H9 (cell line): Measurements from ENCODE around the gene CARD11. TPM values are rescaled to one million over a fixed set of nuclear protein-coding genes. Genes with fewer than 3 reads are reported as not detected.

Experiments
- DNase-seq: peaks from one replicate; pipeline ENCODE4 v3.0.0-alpha.2; 2017
- H2AFZ ChIP-seq: one replicate; pipeline ENCODE4 v1.6.1; 2013; ENCODE audit warnings: mild to moderate bottlenecking, low read length, control low read depth, moderate library complexity
- H2AK5ac ChIP-seq: 2 replicates; pipeline ENCODE4 v1.6.1; 2013; ENCODE audit warnings: low read length, control low read depth, mixed read lengths; ENCODE audit not compliant: insufficient read length
- H2BK120ac ChIP-seq: one replicate; pipeline ENCODE4 v1.6.1; 2013; ENCODE audit warnings: low read depth, mild to moderate bottlenecking, low read length, control low read depth, inconsistent platforms; ENCODE audit not compliant: poor library complexity, severe bottlenecking
- H2BK12ac ChIP-seq: 2 replicates; pipeline ENCODE4 v1.6.1; 2013; ENCODE audit warnings: low read length, control low read depth, mixed read lengths, low read depth; ENCODE audit not compliant: insufficient read length
- H2BK15ac ChIP-seq: 2 replicates; pipeline ENCODE4 v1.6.1; 2013; ENCODE audit warnings: low read depth, low read length, control low read depth
- H2BK20ac ChIP-seq: one replicate; pipeline ENCODE4 v1.6.1; 2013; ENCODE audit warnings: low read depth, mild to moderate bottlenecking, low read length, control low read depth, inconsistent platforms; ENCODE audit not compliant: poor library complexity, severe bottlenecking
- H2BK5ac ChIP-seq: 2 replicates; pipeline ENCODE4 v1.6.1; 2013; ENCODE audit warnings: low read length, control low read depth, mixed read lengths; ENCODE audit not compliant: insufficient read length
- H3K14ac ChIP-seq: 2 replicates; pipeline ENCODE4 v1.6.1; 2013; ENCODE audit warnings: low read length, control low read depth; ENCODE audit not compliant: insufficient read depth
- H3K18ac ChIP-seq: 2 replicates; pipeline ENCODE4 v1.6.1; 2013; ENCODE audit warnings: low read depth, mild to moderate bottlenecking, mixed read lengths, low read length, control low read depth; ENCODE audit not compliant: insufficient read length
- H3K23ac ChIP-seq: 2 replicates; pipeline ENCODE4 v1.6.1; 2013; ENCODE audit warnings: low read length, control low read depth, mixed read lengths, low read depth; ENCODE audit not compliant: insufficient read length
- H3K23me2 ChIP-seq: 2 replicates; pipeline ENCODE4 v1.6.1; 2013; ENCODE audit warnings: low read depth, mild to moderate bottlenecking, mixed read lengths, low read length, control low read depth; ENCODE audit not compliant: insufficient read length, poor library complexity, severe bottlenecking
- H3K27ac ChIP-seq: 2 replicates; pipeline ENCODE4 v1.5.1; 2013; ENCODE audit warnings: low read length, control low read depth, mixed read lengths, low read depth; ENCODE audit not compliant: insufficient read length
- H3K27me3 ChIP-seq: 2 replicates; pipeline ENCODE4 v1.6.1; 2013; ENCODE audit warnings: low read length, control low read depth, inconsistent platforms; ENCODE audit not compliant: insufficient read depth
- H3K4ac ChIP-seq: 2 replicates; pipeline ENCODE4 v1.6.1; 2013; ENCODE audit warnings: low read depth, mild to moderate bottlenecking, control low read depth, inconsistent platforms, low read length, moderate library complexity
- H3K4me1 ChIP-seq: 2 replicates; pipeline ENCODE4 v1.6.1; 2013; ENCODE audit warnings: low read length, control low read depth, inconsistent platforms; ENCODE audit not compliant: insufficient read depth
- H3K4me2 ChIP-seq: 2 replicates; pipeline ENCODE4 v1.6.1; 2013; ENCODE audit warnings: low read length, control low read depth, mixed read lengths; ENCODE audit not compliant: insufficient read length, insufficient read depth
- H3K56ac ChIP-seq: 2 replicates; pipeline ENCODE4 v1.6.1; 2013; ENCODE audit warnings: low read depth, mild to moderate bottlenecking, mixed read lengths, low read length, control low read depth; ENCODE audit not compliant: insufficient read length
- H3K79me1 ChIP-seq: 2 replicates; pipeline ENCODE4 v1.6.1; 2013; ENCODE audit warnings: low read depth, mild to moderate bottlenecking, moderate library complexity, low read length, control low read depth, inconsistent platforms; ENCODE audit not compliant: insufficient read depth, poor library complexity, severe bottlenecking
- H3K79me2 ChIP-seq: 2 replicates; pipeline ENCODE4 v1.6.1; 2013; ENCODE audit warnings: low read length, control low read depth, inconsistent platforms; ENCODE audit not compliant: insufficient read depth
- H3K9ac ChIP-seq: 2 replicates; pipeline ENCODE4 v1.6.1; 2013; ENCODE audit warnings: low read length, control low read depth, mixed read lengths; ENCODE audit not compliant: insufficient read length; ENCODE audit errors: extremely low read depth
- H3K9me3 ChIP-seq: one replicate; pipeline ENCODE4 v1.6.1; 2013; ENCODE audit warnings: low read depth, low read length, inconsistent platforms; ENCODE audit not compliant: control insufficient read depth
- H3T11ph ChIP-seq: one replicate; pipeline ENCODE4 v1.6.1; 2013; ENCODE audit warnings: mild to moderate bottlenecking, low read length, control low read depth, inconsistent platforms
- H4K20me1 ChIP-seq: one replicate; pipeline ENCODE4 v1.6.1; 2013; ENCODE audit not compliant: control insufficient read depth, insufficient read length, insufficient read depth
- H4K5ac ChIP-seq: 2 replicates; pipeline ENCODE4 v1.6.1; 2013; ENCODE audit warnings: low read depth, mild to moderate bottlenecking, mixed read lengths, low read length, control low read depth; ENCODE audit not compliant: insufficient read length
- H4K8ac ChIP-seq: replicated peaks from 2 replicates; pipeline ENCODE4 v1.6.1; 2013; ENCODE audit warnings: low read length, control low read depth, mixed read lengths, low read depth; ENCODE audit not compliant: insufficient read length
- H4K91ac ChIP-seq: 2 replicates; pipeline ENCODE4 v1.6.1; 2013; ENCODE audit warnings: low read depth, mild to moderate bottlenecking, moderate library complexity, mixed read lengths, low read length, control low read depth; ENCODE audit not compliant: insufficient read length
- H3K27ac Mint-ChIP-seq, 3 experiments: 2 replicates in 2 of 3; 3 replicates in 1 of 3; pipeline ENCODE4 v1.8.0; 2020 to 2021; ENCODE audit warnings: mixed read lengths in 3 of 3, mild to moderate bottlenecking in 1 of 3, moderate library complexity in 1 of 3
- H3K27me3 Mint-ChIP-seq: 2 replicates; pipeline ENCODE4 v1.8.0; 2021; ENCODE audit warnings: low read depth, mild to moderate bottlenecking, moderate library complexity, mixed read lengths
- H3K36me3 Mint-ChIP-seq, 3 experiments: 2 replicates in 2 of 3; 3 replicates in 1 of 3; pipeline ENCODE4 v1.8.0; 2020 to 2021; ENCODE audit warnings: low read depth in 3 of 3, mixed read lengths in 3 of 3; ENCODE audit not compliant: insufficient read depth in 1 of 3
- H3K4me1 Mint-ChIP-seq, 2 experiments: 2 replicates each; pipeline ENCODE4 v1.8.0; 2020; ENCODE audit warnings: mixed read lengths in 2 of 2
- H3K4me3 Mint-ChIP-seq, 2 experiments: 2 replicates in 1 of 2; 3 replicates in 1 of 2; pipeline ENCODE4 v1.8.0; 2020 to 2021; ENCODE audit warnings: mild to moderate bottlenecking in 2 of 2, mixed read lengths in 2 of 2, moderate library complexity in 1 of 2
- H3K9me3 Mint-ChIP-seq, 2 experiments: 2 replicates in 1 of 2; 3 replicates in 1 of 2; pipeline ENCODE4 v1.8.0; 2020; ENCODE audit warnings: mild to moderate bottlenecking in 2 of 2, mixed read lengths in 2 of 2, moderate library complexity in 1 of 2
- WGBS: extraction: QIAGEN DNeasy Blood & Tissue Kit; methylation state at CpG from one replicate; pipeline ENCODE4 v1.1.7; 2013; ENCODE audit warnings: missing lambda C conversion rate, low lambda C conversion rate, mixed read lengths; ENCODE audit not compliant: insufficient read length; ENCODE audit errors: extremely low coverage; 5-methylcytosine and 5-hydroxymethylcytosine counted together
- total RNA-seq: library from RNA; stranded (reverse); gene quantifications from 2 replicates; pipeline ENCODE4 v1.2.1, GENCODE V29; 2021
- TF ChIP-seq, protein P1 (sequence below): fragments of 200-600 bp; sonication (generic); conservative IDR thresholded peaks from 3 replicates; pipeline ENCODE4 v1.8.0; 2021; ENCODE audit warnings: antibody characterized with exemption, mild to moderate bottlenecking

Gene CARD11
- total RNA-seq, 1 experiment from 2014 or later, result 20.0 TPM

DNA sequence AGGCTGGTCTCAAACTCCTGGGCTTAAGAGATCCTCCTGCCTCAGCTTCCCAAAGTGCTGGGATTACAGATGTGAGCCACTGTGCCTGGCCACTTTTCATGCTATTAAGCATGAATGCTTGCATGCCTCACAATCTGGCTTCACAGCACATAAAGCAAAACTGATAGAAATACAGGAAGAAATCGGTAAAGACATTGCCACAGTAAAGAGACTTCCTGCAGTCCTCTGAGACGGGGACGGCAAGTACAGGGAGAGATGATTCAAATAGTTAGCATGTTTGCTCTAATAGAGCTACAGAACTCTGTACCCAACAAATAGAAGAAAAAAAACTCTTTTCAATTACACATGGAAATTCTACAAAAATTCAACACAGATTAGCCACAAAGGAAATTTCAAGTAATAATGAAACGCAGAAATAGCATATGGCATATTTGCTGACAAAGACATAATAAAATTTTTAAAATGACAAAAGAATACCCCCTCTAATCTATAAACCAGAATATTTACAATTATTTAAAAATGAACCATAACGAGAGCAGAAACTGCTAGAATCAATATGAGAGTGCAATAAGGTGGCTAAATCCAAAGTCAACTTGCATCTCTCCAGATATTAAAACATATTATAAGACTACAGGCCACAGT lies 32.3 kb downstream of the CARD11 start:
- Histone ChIP-seq H3K4me2 (no peak overlapping the region), H3K27ac (no peak overlapping the region), H3K79me2 (no peaks in the 10 kb centered on the region), H3K79me1 (no peaks in the 10 kb centered on the region), H4K91ac (no peak overlapping the region), H3K56ac (no peak overlapping the region), H3T11ph (no peak overlapping the region), H3K27me3 (no peaks in the 10 kb centered on the region), H3K23ac (no peak overlapping the region), H3K4ac (no peak overlapping the region), H3K14ac (no peak overlapping the region), H3K18ac (no peak overlapping the region), H3K23me2 (no peaks in the 10 kb centered on the region), H4K20me1 (peaks cover under 1% of the 10 kb centered on the region), H2BK15ac (no peak overlapping the region), H2BK12ac (no peak overlapping the region), H4K5ac (no peak overlapping the region), H2BK5ac (no peak overlapping the region), H3K9ac (no peak overlapping the region), H4K8ac (no peak overlapping the region), H2AFZ (no peak overlapping the region), H3K9me3 (no peaks in the 10 kb centered on the region), H2AK5ac (no peak overlapping the region), H3K4me1 (no peaks in the 10 kb centered on the region), H2BK120ac (no peak overlapping the region), H2BK20ac (no peak overlapping the region)
- H3K4me3 Mint-ChIP-seq, result no peak overlapping the region
- no CpG with 5 or more reads among the region's 5 CpGs for WGBS
- 0 out of 5 replicates have a peak, but pooled peaks cover 0 to 2% of the 10 kb centered on the region in 2 experiments for H3K9me3 Mint-ChIP-seq
- peaks cover 0 to 2% (median 0%) of the 10 kb centered on the region in 3 experiments; a peak in 3 of 7 replicates for H3K36me3 Mint-ChIP-seq
- TF ChIP-seq, protein P1, sequence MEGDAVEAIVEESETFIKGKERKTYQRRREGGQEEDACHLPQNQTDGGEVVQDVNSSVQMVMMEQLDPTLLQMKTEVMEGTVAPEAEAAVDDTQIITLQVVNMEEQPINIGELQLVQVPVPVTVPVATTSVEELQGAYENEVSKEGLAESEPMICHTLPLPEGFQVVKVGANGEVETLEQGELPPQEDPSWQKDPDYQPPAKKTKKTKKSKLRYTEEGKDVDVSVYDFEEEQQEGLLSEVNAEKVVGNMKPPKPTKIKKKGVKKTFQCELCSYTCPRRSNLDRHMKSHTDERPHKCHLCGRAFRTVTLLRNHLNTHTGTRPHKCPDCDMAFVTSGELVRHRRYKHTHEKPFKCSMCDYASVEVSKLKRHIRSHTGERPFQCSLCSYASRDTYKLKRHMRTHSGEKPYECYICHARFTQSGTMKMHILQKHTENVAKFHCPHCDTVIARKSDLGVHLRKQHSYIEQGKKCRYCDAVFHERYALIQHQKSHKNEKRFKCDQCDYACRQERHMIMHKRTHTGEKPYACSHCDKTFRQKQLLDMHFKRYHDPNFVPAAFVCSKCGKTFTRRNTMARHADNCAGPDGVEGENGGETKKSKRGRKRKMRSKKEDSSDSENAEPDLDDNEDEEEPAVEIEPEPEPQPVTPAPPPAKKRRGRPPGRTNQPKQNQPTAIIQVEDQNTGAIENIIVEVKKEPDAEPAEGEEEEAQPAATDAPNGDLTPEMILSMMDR, result no peak
- H3K4me1 Mint-ChIP-seq, result peaks cover 0 to 3% of the 10 kb centered on the region in 2 experiments; a peak in 1 of 4 replicates
- DNase-seq, result no peak
- no peaks in the 10 kb centered on the region; the same call in 1 of the 2 replicates for H3K27me3 Mint-ChIP-seq
- H3K27ac Mint-ChIP-seq, result peak overlapping the region in 1 of 3 experiments; percentile 32; a peak in 2 of 7 replicates
